Right forelimb (tissue), 1 donor: ENCODE measurements around the gene STK11IP.
A peak's percentile ranks its signal among the peaks of the same experiment; 100 is the strongest.

Experiments used
- DNase-seq: peaks from one replicate; pipeline ENCODE4 v3.0.0-alpha.2; 2018

The STK11IP gene

DNA sequence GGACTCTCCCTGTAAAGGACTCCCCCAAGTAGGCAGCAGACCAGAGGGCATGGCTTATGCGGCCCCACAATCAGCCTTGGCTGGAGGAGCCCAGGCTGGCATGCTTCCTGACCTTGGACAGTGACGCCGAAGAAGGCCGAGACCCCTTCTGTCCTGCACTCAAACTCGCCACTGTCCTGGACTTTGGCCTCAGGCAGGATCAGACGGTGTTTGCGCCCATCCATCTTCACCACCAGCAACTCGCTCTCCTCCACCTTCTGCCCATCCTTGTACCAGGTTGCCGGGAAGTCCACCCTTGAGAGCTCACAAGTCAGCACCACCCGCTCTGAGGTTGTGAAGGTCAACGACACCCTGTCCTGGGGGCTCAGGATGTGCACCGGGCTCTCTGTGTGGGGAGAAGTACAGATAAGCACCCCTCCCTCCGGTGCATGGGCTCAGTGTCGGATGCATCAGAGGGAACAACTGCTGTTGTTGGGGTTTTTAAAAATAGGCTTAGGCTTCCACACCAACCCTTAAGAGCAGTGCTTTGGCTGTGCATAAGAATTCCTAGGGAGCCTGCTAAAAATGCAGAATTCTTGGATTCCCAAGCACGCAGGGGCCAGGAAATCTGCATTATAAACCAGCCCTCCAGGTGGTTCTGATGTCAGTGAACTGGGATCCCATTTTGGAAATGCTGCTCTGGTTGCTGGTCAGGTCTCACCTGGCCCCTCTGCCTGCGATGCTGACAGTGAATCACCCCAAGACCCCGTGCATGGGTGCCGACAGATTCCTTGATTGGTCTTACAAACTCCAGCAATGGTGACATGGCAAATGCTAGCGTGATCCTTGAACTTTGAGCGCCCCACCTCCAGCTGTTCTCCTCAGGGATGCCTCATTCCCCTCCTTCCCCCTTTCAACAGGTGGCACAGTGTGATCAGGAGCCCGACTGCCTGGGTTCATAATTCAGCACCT, 32.3 kb upstream of the STK11IP start:
- DNase-seq = no peak

- DNase-seq = no peak
Observed at GRCh38 chr2:219566640-219567039, 31.0 kb upstream of the STK11IP start.

- no peak for DNase-seq
Observed at GRCh38 chr2:219567131-219567530, 30.5 kb upstream of the STK11IP start.

DNA sequence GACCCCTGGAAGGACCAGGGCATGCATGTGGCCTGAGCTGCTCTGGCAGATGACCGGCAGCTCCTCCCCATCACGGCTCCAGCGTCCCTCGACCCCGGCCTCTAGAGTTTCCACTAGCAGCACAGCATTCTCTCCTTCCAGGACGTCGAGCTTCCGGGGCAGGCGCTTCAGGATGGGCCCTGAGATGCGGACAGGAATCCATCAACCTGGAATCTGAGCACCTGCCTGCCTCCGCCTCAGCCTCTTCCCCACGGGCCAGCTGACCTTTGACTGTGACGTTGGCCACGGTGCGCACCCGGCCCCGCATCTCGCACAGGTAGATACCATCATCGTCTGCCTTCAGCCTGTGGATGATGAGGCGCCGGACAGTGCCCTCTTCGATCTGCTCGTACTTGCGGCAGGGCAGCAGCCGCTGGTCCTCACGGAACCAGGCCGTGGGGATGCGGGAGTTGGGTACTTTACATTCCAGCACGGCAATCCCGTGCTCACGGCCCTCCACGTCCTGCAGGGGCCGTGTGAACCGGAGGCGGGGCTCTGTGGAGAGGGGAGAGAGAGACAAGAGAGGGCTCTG, 29.8 kb upstream of the STK11IP start:
- no peak for DNase-seq

DNA sequence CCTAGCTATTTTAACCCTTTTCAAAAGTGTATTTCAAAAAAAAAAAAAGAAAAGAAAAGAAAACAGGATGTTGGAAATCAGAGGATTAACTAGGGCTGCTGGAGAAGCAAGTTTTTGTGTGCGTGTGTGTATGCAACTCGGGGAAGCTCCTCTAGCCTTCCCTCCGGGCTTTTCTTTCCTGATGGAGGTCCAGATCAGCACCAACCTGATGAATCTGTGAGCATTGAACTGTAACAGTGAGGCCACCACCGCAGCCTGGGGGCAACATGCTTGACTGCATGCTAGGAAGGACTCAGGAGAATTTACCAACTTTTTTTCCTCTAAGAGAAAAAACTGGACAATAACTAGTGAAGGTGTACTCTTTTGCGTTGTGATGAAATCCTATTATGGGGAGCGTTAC, 28.6 kb upstream of the STK11IP start:
- no peak for DNase-seq

- DNase-seq = no peak
Observed at GRCh38 chr2:219569635-219570034, 28.0 kb upstream of the STK11IP start.

DNA sequence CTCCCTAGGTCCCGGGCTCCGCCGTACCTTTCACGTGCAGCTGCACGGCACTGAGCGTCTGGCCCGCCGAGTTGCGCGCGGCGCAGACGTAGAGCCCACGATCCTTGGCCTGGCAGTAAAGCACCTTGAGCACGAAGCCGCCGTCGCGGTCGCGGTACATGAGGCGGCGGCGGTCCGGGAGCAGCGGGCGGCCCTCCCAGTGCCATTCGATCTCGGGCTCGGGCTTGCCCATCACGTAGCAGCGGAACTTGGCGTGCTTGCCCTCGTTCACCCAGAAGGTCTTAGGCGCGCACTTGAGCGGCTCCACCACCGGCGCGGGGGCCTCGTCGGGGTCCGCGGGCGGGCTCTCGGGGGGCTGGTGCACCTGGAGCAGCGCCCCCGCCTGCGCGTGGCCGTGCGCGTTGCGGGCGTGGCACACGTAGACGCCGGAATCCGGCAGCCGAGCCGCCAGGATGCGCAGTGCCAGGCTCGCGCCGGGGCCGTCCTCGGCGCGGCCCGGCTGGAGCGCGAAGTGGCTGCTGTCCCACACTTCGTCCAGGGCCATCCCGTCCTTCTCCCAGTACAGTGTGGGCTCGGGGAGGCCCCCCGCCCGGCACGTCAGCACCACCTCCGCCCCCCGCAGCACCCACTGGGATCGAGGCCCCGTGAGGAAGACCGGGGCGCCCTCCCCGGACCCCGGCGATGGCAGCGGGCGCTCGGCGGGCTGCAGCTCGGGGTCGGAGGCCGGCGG, 27.3 kb upstream of the STK11IP start:
- DNase-seq = peak; percentile 66

- peak; percentile 67 for DNase-seq
Observed at GRCh38 chr2:219570924-219571310, 26.7 kb upstream of the STK11IP start.

DNA sequence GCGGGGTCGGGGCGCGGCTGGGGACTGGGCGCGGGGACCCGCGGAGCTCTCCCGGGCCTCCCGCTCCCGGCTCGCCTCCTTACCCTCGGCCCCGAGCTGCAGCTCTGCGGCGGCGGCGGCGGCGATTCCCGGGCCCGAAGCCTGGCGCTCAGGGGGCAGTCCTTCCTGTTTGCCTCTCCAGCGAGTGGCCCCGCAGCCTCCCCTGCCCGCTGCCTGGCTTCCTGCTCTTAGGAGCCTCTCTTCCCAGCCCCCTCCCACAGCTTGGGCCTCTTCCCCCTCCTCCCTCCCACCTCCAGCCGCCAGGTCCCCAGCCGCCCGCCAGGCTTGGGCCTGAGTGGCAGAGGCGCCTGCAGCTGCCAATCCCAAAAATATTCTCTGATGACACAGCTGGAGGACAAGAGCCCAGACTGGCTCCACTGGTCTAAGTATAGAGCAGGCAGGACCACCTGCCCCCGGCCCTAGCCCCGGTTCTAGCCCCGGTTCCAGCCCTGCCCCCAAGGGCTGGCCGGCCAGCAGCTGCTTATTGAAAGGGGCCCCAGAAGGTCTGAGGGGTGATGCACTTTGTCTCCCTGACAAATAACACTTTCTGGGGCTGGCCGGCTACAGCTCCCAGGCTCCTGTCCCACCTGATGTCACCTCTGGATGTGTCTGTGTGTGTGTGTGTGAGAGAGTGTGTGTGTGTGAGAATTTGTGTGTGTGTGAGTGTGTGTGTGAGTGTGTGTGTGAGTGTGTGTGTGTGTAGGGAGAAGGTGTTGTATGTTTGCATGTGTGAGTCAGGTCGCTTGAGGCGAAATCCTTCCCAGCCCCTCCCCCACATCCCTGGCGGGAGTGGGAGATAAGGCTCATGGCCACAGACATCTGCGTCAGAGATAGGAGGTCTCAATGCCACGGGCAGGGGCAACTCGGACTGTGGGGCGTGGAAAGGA, 26.1 kb upstream of the STK11IP start, which contains the start of gene OBSL1:
TSS of gene OBSL1 (minus strand) at position 229 of the 926 bp plus-strand sequence. CDS start 307 bp downstream, outside the sequence.
- DNase-seq = peak; percentile 92

- DNase-seq = no peak
Observed at GRCh38 chr2:219572237-219573001, 25.2 kb upstream of the STK11IP start, which contains the start of gene INHA. INHA (plus strand) TSS chr2:219572310; CDS start chr2:219572375, 65 bp downstream.

GRCh38 chr2:219573166-219573565, 24.5 kb upstream of the STK11IP start:
- no peak for DNase-seq

DNA sequence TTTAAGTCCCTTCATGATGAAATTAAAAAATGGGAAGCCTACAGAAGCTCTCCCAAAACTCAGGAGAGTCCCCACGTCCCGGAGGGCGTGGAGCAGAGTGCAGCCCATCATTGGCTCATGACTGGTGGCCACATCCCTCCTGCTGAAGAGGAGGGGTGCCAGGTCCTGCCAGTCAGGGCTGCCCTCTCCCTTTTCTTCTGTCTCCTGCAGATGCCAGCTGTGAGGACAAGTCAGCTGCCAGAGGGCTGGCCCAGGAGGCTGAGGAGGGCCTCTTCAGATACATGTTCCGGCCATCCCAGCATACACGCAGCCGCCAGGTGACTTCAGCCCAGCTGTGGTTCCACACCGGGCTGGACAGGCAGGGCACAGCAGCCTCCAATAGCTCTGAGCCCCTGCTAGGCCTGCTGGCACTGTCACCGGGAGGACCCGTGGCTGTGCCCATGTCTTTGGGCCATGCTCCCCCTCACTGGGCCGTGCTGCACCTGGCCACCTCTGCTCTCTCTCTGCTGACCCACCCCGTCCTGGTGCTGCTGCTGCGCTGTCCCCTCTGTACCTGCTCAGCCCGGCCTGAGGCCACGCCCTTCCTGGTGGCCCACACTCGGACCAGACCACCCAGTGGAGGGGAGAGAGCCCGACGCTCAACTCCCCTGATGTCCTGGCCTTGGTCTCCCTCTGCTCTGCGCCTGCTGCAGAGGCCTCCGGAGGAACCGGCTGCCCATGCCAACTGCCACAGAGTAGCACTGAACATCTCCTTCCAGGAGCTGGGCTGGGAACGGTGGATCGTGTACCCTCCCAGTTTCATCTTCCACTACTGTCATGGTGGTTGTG, 23.0 kb upstream of the STK11IP start:
- DNase-seq = no peak

- no peak for DNase-seq
Observed at GRCh38 chr2:219575566-219576504, 21.8 kb upstream of the STK11IP start.

- peak; percentile 76 for DNase-seq
Observed at GRCh38 chr2:219576505-219577388, 20.9 kb upstream of the STK11IP start.

- no peak for DNase-seq
Observed at GRCh38 chr2:219578811-219579613, 18.6 kb upstream of the STK11IP start.

GRCh38 chr2:219581346-219581745, 16.3 kb upstream of the STK11IP start:
- DNase-seq = no peak

DNA sequence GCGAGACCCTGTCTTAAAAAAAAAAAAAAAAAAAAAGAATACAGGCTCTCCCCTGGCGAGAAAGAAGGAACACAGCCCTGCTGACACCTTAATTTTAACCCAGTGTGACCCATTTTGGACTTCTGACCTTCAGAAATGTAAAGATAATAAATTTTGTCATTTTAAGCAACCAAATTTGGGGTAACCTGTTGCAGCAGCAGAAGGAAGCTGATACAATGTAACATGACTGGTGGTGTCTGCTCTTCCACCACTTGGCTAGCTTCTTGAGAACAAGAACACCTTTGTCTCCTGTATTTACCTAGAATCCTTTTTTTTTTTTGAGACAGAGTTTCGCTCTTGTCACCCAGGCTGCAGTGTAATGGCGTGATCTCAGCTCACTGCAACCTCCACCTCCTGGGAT, 6.6 kb upstream of the STK11IP start:
- no peak for DNase-seq
